OCI-LY1 (cell line): Measurements from ENCODE around the gene FBXO2.
A peak's percentile ranks its signal among the peaks of the same experiment; 100 is the strongest.

ENCODE experiments used
- H2AFZ ChIP-seq: fragments of 200-600 bp; sonication (generic), shearing (Covaris generic); 2 replicates; pipeline ENCODE4 v1.6.0; 2014; ENCODE audit warnings: antibody characterized with exemption, mild to moderate bottlenecking, low read length
- H3F3A ChIP-seq: fragments of 200-600 bp; sonication (generic), shearing (Covaris generic); 2 replicates; pipeline ENCODE4 v1.6.0; 2014; ENCODE audit warnings: mild to moderate bottlenecking, antibody characterized with exemption, low read length, moderate library complexity; ENCODE audit not compliant: insufficient read depth
- H3K27ac ChIP-seq: fragments of 200-600 bp; sonication (generic); 2 replicates; pipeline ENCODE4 v1.5.1; 2014; ENCODE audit warnings: low read length, mixed run types, mild to moderate bottlenecking, low read depth; ENCODE audit not compliant: poor library complexity, severe bottlenecking
- H3K27me3 ChIP-seq: fragments of 200-600 bp; sonication (generic); 2 replicates; pipeline ENCODE4 v1.6.0; 2014; ENCODE audit warnings: antibody characterized with exemption, mild to moderate bottlenecking, low read length, moderate library complexity; ENCODE audit not compliant: insufficient read depth
- H3K36me3 ChIP-seq: fragments of 200-600 bp; sonication (generic); 2 replicates; pipeline ENCODE4 v1.6.1; 2014; ENCODE audit warnings: mild to moderate bottlenecking, antibody characterized with exemption, low read length, moderate library complexity, mixed read lengths; ENCODE audit not compliant: insufficient read depth
- H3K4me1 ChIP-seq: fragments of 200-600 bp; sonication (generic); 2 replicates; pipeline ENCODE4 v1.5.1; 2014; ENCODE audit warnings: mild to moderate bottlenecking, low read length, moderate library complexity; ENCODE audit not compliant: insufficient read depth, severe bottlenecking
- H3K4me2 ChIP-seq: fragments of 200-600 bp; sonication (generic), shearing (Covaris generic); 2 replicates; pipeline ENCODE4 v1.6.1; 2014; ENCODE audit warnings: low read length
- H3K4me3 ChIP-seq: fragments of 200-600 bp; sonication (generic); 2 replicates; pipeline ENCODE4 v1.5.1; 2014; ENCODE audit warnings: low read length, low read depth, mild to moderate bottlenecking, mixed read lengths; ENCODE audit not compliant: poor library complexity, severe bottlenecking
- H3K79me2 ChIP-seq: fragments of 200-600 bp; shearing (Covaris generic); 2 replicates; pipeline ENCODE4 v1.6.1; 2016; ENCODE audit warnings: mixed run types, low read length, mixed read lengths; ENCODE audit not compliant: insufficient read depth
- H3K9ac ChIP-seq: fragments of 200-600 bp; sonication (generic), shearing (Covaris generic); 2 replicates; pipeline ENCODE4 v1.6.1; 2014; ENCODE audit warnings: mild to moderate bottlenecking, low read length, mixed read lengths
- H3K9me2 ChIP-seq: fragments of 200-600 bp; sonication (generic), shearing (Covaris generic); 2 replicates; pipeline ENCODE4 v1.6.1; 2014; ENCODE audit warnings: low read depth, mild to moderate bottlenecking, low read length, mixed read lengths
- H3K9me3 ChIP-seq: fragments of 200-600 bp; shearing (Covaris generic); 2 replicates; pipeline ENCODE4 v1.6.1; 2014; ENCODE audit warnings: low read length, mixed read lengths
- H4K20me1 ChIP-seq: fragments of 200-600 bp; sonication (generic), shearing (Covaris generic); 2 replicates; pipeline ENCODE4 v1.6.0; 2016; ENCODE audit warnings: mild to moderate bottlenecking, low read length; ENCODE audit not compliant: insufficient read depth
- EZH2 ChIP-seq: fragments of 200-600 bp; sonication (generic), shearing (Covaris generic); IDR thresholded peaks from 2 replicates; pipeline ENCODE4 v1.8.0; 2017; ENCODE audit warnings: borderline replicate concordance, mixed run types, mild to moderate bottlenecking, antibody characterized with exemption, low read length, moderate library complexity, mixed read lengths
- TF ChIP-seq, protein P1 (sequence below): fragments of 200-600 bp; sonication (generic), shearing (Covaris generic); IDR thresholded peaks from 2 replicates; pipeline ENCODE4 v1.5.1; 2017; ENCODE audit warnings: mild to moderate bottlenecking, antibody characterized with exemption, low read length, moderate library complexity, mixed read lengths

Gene FBXO2

DNA sequence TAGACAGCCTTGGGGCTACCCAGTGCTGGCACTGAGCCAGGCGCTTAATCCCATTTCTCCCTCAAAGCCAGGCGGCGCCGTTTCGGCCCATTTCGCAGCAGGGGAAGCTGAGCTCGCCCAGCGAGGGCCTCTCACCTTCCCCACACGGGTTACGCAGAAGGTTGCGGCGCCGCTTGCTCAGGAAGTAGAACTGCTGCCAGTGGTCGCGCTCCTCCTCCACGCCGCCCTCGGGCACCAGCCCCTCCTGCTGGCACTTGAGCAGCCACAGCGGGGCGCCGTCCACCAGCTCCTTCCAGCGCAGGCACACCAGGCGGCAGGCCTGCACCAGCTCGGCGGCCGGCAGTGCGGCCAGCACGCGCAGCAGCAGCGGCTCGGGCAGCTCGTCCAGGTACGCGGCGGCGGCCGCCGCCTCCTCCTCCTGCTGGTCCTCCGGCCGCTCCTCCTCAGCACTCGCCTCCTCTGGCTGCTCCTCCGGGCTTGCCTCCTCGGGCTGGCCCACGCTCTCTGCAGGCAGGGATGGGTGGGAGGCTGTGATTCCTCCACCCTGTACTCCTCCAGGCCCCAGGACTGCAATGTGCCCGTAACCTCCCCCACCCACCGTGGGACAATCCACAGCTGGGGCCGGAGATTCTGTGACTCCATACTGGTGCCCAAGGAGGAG lies 3.8 kb downstream of the FBXO2 start:
- Histone ChIP-seq H3K36me3 (no peaks in the 10 kb centered on the region), H3K4me1 (peaks cover 24% of the 10 kb centered on the region), H3F3A (no peaks in the 10 kb centered on the region), H3K27me3 (no peaks in the 10 kb centered on the region), H3K9me2 (no peaks in the 10 kb centered on the region), H3K9ac (peak overlapping the region; percentile 39; the same call in 1 of the 2 replicates), H3K27ac (no peak overlapping the region), H3K79me2 (no peaks in the 10 kb centered on the region), H3K9me3 (no peaks in the 10 kb centered on the region), H2AFZ (no peak overlapping the region), H3K4me2 (peak overlapping the region; percentile 61), H3K4me3 (peak overlapping the region; percentile 47), H4K20me1 (no peaks in the 10 kb centered on the region)
- TF ChIP-seq, protein P1, sequence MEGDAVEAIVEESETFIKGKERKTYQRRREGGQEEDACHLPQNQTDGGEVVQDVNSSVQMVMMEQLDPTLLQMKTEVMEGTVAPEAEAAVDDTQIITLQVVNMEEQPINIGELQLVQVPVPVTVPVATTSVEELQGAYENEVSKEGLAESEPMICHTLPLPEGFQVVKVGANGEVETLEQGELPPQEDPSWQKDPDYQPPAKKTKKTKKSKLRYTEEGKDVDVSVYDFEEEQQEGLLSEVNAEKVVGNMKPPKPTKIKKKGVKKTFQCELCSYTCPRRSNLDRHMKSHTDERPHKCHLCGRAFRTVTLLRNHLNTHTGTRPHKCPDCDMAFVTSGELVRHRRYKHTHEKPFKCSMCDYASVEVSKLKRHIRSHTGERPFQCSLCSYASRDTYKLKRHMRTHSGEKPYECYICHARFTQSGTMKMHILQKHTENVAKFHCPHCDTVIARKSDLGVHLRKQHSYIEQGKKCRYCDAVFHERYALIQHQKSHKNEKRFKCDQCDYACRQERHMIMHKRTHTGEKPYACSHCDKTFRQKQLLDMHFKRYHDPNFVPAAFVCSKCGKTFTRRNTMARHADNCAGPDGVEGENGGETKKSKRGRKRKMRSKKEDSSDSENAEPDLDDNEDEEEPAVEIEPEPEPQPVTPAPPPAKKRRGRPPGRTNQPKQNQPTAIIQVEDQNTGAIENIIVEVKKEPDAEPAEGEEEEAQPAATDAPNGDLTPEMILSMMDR = peak; percentile 87
- TF ChIP-seq EZH2 = no peak

DNA sequence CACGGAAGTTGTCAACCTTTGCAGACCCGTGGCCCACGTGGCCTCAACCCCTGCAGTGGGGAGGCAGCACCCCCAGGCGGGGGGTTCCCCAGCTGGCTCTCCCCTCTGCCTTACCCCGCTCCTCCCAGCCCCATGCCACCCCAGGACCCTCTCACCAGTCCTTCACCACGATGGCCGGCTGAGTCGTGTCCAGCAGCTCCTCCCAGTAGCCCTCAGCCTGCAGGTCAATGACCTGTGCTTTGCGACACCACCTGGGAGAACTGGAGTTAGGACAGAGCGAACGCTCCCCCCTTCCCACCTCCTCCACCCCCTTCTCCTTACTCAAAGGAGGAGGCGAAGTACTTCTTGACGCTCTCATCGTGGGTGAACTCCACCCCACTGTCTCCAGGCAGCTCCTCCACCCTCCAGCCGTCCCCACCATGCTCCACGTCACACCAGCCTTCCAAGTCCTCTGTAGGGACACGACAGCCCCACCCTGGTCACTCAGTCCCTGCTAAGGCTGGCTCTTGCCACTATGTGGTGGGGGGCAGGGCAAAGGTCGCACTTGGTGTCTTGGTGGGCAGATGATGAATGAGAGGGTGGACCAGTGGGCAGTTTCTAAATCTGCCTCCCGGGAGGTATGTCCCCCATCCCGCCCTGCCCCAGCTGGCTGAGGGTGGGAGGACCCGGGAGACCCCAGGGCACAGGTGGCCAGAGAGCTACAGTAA lies 4.5 kb downstream of the FBXO2 start:
- Histone ChIP-seq H2AFZ (no peak overlapping the region), H3K4me1 (peaks cover 20% of the 10 kb centered on the region), H3K27ac (no peak overlapping the region), H3K9me3 (no peaks in the 10 kb centered on the region), H3K9ac (peak overlapping the region; percentile 10; the same call in 1 of the 2 replicates), H3K9me2 (no peaks in the 10 kb centered on the region), H3K27me3 (no peaks in the 10 kb centered on the region), H4K20me1 (no peaks in the 10 kb centered on the region), H3K79me2 (no peaks in the 10 kb centered on the region), H3K4me2 (peak overlapping the region; percentile 61), H3K4me3 (peak overlapping the region; percentile 47), H3F3A (no peaks in the 10 kb centered on the region), H3K36me3 (no peaks in the 10 kb centered on the region)
- TF ChIP-seq EZH2 = no peak
- TF ChIP-seq, protein P1 = no peak

DNA sequence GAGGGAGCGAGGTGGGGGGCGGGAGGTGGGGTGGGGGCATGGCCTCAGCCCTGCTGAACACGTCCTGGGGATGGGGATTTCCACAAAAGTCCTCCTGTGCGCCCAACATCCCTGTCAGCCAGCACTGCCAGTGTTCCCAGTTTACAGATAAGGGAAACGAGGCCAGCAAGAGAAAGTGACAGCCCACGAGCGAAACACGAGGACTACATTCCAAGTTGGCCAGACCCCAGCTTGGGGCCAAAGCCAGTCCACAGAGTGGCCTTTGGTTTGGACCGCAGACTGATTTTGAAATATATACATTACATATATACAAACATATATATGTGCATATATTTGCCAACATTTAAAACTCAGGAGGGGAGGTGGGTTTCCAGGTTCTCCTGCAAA lies 5.0 kb downstream of the FBXO2 start:
- H3K9me2 ChIP-seq = no peaks in the 10 kb centered on the region
- no peak overlapping the region for H3K4me3 ChIP-seq
- H3K4me2 ChIP-seq = peak overlapping the region; percentile 34; the same call in 1 of the 2 replicates
- TF ChIP-seq, protein P1 = no peak
- TF ChIP-seq EZH2 = no peak
- no peak overlapping the region for H3K9ac ChIP-seq
- H3K27ac ChIP-seq = no peak overlapping the region
- H3K36me3 ChIP-seq = no peaks in the 10 kb centered on the region
- H3F3A ChIP-seq = no peaks in the 10 kb centered on the region
- H3K9me3 ChIP-seq = no peaks in the 10 kb centered on the region
- no peak overlapping the region for H2AFZ ChIP-seq
- H4K20me1 ChIP-seq = no peaks in the 10 kb centered on the region
- no peaks in the 10 kb centered on the region for H3K79me2 ChIP-seq
- peaks cover 20% of the 10 kb centered on the region for H3K4me1 ChIP-seq
- no peaks in the 10 kb centered on the region for H3K27me3 ChIP-seq
